ENCODE results near the gene CDH22.

DNA sequence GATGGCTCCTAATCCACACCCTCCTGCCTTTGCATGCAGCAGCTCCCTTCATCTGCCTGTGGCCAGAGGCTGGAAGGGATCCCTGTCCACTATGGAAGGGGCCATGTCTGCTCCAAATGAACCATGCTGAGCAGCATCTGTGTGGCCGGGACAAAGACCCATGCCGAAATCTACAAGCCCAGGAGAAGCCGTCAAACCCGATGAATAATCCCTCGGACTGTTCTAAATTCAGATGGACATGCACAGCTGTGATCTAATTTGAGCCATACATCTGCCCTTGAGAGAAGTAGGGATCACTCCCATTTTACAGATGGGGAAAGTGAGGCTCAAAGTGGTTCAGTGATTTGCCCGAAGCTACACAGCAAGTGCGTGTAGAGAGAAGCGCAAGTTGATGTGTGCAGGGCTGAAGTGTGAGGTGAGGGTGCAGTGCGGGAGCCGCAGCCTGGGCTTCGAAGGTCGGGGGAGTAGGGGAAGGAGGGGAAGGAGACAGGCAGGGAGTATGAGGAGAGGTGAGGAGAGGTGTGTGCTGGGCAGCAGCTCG lies 22.6 kb upstream of the CDH22 start:
- TF ChIP-seq, protein P1, sequence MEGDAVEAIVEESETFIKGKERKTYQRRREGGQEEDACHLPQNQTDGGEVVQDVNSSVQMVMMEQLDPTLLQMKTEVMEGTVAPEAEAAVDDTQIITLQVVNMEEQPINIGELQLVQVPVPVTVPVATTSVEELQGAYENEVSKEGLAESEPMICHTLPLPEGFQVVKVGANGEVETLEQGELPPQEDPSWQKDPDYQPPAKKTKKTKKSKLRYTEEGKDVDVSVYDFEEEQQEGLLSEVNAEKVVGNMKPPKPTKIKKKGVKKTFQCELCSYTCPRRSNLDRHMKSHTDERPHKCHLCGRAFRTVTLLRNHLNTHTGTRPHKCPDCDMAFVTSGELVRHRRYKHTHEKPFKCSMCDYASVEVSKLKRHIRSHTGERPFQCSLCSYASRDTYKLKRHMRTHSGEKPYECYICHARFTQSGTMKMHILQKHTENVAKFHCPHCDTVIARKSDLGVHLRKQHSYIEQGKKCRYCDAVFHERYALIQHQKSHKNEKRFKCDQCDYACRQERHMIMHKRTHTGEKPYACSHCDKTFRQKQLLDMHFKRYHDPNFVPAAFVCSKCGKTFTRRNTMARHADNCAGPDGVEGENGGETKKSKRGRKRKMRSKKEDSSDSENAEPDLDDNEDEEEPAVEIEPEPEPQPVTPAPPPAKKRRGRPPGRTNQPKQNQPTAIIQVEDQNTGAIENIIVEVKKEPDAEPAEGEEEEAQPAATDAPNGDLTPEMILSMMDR (conservative IDR thresholded peaks at IDR 0.05 in 1 of 2, IDR thresholded peaks at IDR 0.05 in 1 of 2; ENCODE audit: extremely low read depth in 1 of 2, insufficient read depth in 1 of 2, low read depth in 1 of 2, low read length in 2 of 2), result no peak
- TF ChIP-seq EZH2 (IDR thresholded peaks at IDR 0.05; ENCODE audit: borderline replicate concordance, low read length), result no peak

Data from mammary epithelial cell (primary cell).